Duodenal mucosa (tissue), 2 donors: ENCODE data around the gene MINK1.

Source experiments
- H3K27ac ChIP-seq: one replicate; pipeline ENCODE4 v1.7.0; 2013; ENCODE audit warnings: low read depth, low read length
- H3K27me3 ChIP-seq, 2 donors: one replicate each; pipeline ENCODE4 v1.7.0; 2013; ENCODE audit warnings: low read length in 2 of 2, control low read depth in 1 of 2; ENCODE audit not compliant: insufficient read depth in 2 of 2, control insufficient read depth in 1 of 2
- H3K36me3 ChIP-seq, 2 donors: one replicate each; pipeline ENCODE4 v1.7.0; 2013; ENCODE audit warnings: low read length in 2 of 2, control low read depth in 1 of 2; ENCODE audit not compliant: insufficient read depth in 2 of 2, control insufficient read depth in 1 of 2
- H3K4me1 ChIP-seq, 2 donors: one replicate each; pipeline ENCODE4 v1.7.0; 2013; ENCODE audit warnings: low read length in 2 of 2, control low read depth in 1 of 2; ENCODE audit not compliant: insufficient read depth in 2 of 2, control insufficient read depth in 1 of 2
- H3K4me3 ChIP-seq, 2 donors: one replicate each; pipeline ENCODE4 v1.7.0; 2013; ENCODE audit warnings: low read length in 2 of 2, low read depth in 1 of 2
- H3K9ac ChIP-seq, 2 donors: one replicate each; pipeline ENCODE4 v1.7.0; 2013; ENCODE audit warnings: low read length in 2 of 2, low read depth in 1 of 2
- H3K9me3 ChIP-seq, 2 donors: one replicate each; pipeline ENCODE4 v1.7.0; 2013; ENCODE audit warnings: low read length in 2 of 2, control low read depth in 1 of 2; ENCODE audit not compliant: control insufficient read depth in 1 of 2

MINK1 gene

DNA sequence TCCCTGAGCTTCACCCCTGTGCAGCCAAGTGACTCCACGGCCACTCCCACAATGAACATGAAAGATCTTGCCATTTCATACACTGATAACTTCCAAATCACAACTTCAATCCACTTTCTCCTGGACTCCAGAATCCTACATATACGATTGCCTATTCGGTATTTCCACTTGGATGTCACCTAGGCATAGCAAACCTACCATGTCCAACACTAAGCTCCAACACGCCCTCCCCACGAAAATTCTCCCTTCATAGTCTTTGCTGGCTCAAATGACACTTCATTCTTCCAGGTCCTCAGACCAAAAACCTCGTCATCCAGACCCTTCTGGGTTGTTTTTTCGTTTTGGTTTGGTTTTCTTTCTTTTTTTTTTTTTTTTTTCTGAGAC lies 42.4 kb upstream of the MINK1 start:
- no peaks in the 10 kb centered on the region for H3K27me3 ChIP-seq
- peaks cover 0 to 2% of the 10 kb centered on the region in 2 donors for H3K36me3 ChIP-seq
- H3K4me1 ChIP-seq, result peaks cover 20 to 27% of the 10 kb centered on the region in 2 donors
- H3K27ac ChIP-seq, result peak overlapping the region; percentile 92
- peak overlapping the region; percentile 88 to 90 for H3K9ac ChIP-seq
- peak overlapping the region; percentile 73 to 86 for H3K4me3 ChIP-seq
- H3K9me3 ChIP-seq, result no peaks in the 10 kb centered on the region

DNA sequence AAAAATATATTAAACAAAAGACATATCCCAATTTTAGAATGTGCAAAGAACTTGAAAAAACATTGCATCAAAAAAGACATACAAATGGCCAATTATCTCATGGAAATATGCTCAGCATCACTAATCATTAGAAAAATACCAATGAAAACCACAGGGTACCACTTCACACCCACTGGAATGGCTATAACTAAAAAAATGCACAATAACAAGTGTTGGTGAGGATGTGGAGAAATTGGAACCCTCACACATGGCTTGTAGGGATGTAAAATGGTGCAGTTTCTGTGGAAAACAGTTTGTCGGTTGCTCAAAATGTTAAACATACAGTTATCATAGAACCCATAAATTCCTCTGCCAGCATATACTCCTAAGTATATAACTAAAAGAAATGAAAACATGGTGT lies 38.0 kb upstream of the MINK1 start:
- Histone ChIP-seq H3K4me1 (peaks cover 13% of the 10 kb centered on the region in 2 donors), H3K4me3 (peak overlapping the region; percentile 98 to 100), H3K27ac (no peak overlapping the region), H3K9me3 (no peaks in the 10 kb centered on the region), H3K36me3 (peaks cover 8 to 18% of the 10 kb centered on the region in 2 donors), H3K27me3 (no peaks in the 10 kb centered on the region), H3K9ac (no peak overlapping the region)

- H3K36me3 ChIP-seq, result peaks cover 8 to 18% of the 10 kb centered on the region in 2 donors
- peak overlapping the region; percentile 37 for H3K27ac ChIP-seq
- H3K9ac ChIP-seq, result peak overlapping the region; percentile 81 to 97
- peak overlapping the region; percentile 98 to 100 for H3K4me3 ChIP-seq
- H3K27me3 ChIP-seq, result no peaks in the 10 kb centered on the region
- peaks cover 9 to 10% of the 10 kb centered on the region in 2 donors for H3K4me1 ChIP-seq
- no peaks in the 10 kb centered on the region for H3K9me3 ChIP-seq
These were observed 36.6 kb upstream of the MINK1 start for GRCh38 chr17:4796552-4796920.

- Histone ChIP-seq H3K4me1 (peaks cover 9 to 10% of the 10 kb centered on the region in 2 donors), H3K9ac (no peak overlapping the region), H3K4me3 (no peak overlapping the region), H3K9me3 (no peaks in the 10 kb centered on the region), H3K36me3 (peaks cover 8 to 18% of the 10 kb centered on the region in 2 donors), H3K27me3 (no peaks in the 10 kb centered on the region), H3K27ac (no peak overlapping the region)
These were observed 32.5 kb upstream of the MINK1 start for GRCh38 chr17:4800462-4801196.

GRCh38 chr17:4802228-4802627 lies 30.9 kb upstream of the MINK1 start, which contains the start of gene C17orf114:
Gene C17orf114, minus strand, starts transcription at chr17:4802328.
- Histone ChIP-seq H3K4me1 (peaks cover 7 to 8% of the 10 kb centered on the region in 2 donors), H3K4me3 (no peak within 1 kb of the TSS), H3K27ac (no peak within 1 kb of the TSS), H3K27me3 (no peaks in the 10 kb centered on the region), H3K9ac (no peak within 1 kb of the TSS), H3K9me3 (no peaks in the 10 kb centered on the region), H3K36me3 (peaks cover 8 to 18% of the 10 kb centered on the region in 2 donors)

DNA sequence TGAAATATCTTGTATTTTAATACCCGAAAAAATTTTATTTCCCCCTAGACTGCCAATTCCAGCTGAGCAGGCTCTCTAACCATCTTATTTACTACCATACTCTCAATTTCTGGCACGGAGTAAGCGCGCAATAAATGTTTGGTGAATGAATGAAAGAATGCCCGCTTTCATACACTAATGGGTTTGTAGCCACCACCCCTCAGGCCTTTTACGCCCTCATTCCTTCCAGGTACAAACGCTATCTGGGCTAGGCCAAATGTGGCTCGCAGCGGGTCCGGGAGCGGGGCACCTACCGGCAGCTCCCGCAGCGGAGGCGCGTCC lies 26.7 kb upstream of the MINK1 start:
- Histone ChIP-seq H3K4me3 (peak overlapping the region; percentile 71 to 74), H3K27me3 (no peaks in the 10 kb centered on the region), H3K27ac (no peak overlapping the region), H3K9me3 (no peaks in the 10 kb centered on the region), H3K36me3 (peaks cover 0 to 5% of the 10 kb centered on the region in 2 donors), H3K9ac (peak overlapping the region; percentile 59 to 63), H3K4me1 (peaks cover 12 to 17% of the 10 kb centered on the region in 2 donors)

GRCh38 chr17:4806777-4807604 lies 26.1 kb upstream of the MINK1 start, which contains the start of gene PLD2:
Gene PLD2, plus strand, starts transcription at chr17:4807152. Its CDS starts 621 bp downstream, at chr17:4807773.
- Histone ChIP-seq H3K4me3 (peak within 1 kb of the TSS; percentile 71 to 74), H3K9ac (peak within 1 kb of the TSS; percentile 59 to 63), H3K9me3 (no peaks in the 10 kb centered on the region), H3K4me1 (peaks cover 12 to 17% of the 10 kb centered on the region in 2 donors), H3K27ac (no peak within 1 kb of the TSS), H3K27me3 (no peaks in the 10 kb centered on the region), H3K36me3 (peaks cover 0 to 5% of the 10 kb centered on the region in 2 donors)

- Histone ChIP-seq H3K4me3 (peak overlapping the region; percentile 59 to 74), H3K27ac (no peak overlapping the region), H3K36me3 (peaks cover 0 to 5% of the 10 kb centered on the region in 2 donors), H3K9me3 (no peaks in the 10 kb centered on the region), H3K4me1 (peaks cover 12 to 17% of the 10 kb centered on the region in 2 donors), H3K9ac (peak overlapping the region; percentile 33 to 54), H3K27me3 (no peaks in the 10 kb centered on the region)
These were observed 25.3 kb upstream of the MINK1 start for GRCh38 chr17:4807605-4808377.

DNA sequence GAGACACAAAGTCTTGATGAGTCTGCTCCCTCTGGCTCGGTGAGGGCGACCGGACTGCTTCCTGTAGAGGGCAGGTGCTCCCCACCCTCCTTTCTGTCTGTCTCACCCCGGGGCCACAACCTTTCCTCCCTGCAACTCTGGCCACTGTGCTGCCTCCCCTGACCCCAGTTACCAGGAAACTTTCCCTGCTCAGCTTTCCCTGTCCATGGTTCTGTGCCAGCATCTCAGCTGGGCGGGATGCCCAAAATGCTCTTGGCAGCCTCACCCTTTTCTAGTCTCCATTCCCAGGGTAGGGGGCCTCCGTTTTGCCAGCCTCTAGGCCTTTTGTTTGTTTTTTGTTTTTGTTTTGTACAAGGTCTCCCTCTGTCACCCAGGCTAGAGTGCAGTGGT lies 24.8 kb upstream of the MINK1 start:
- no peak overlapping the region for H3K4me3 ChIP-seq
- H3K9ac ChIP-seq, result no peak overlapping the region
- H3K27ac ChIP-seq, result no peak overlapping the region

More for the DNA sequence above, 24.8 kb upstream of the MINK1 start:
- Histone ChIP-seq H3K36me3 (peaks cover 0 to 5% of the 10 kb centered on the region in 2 donors), H3K27me3 (no peaks in the 10 kb centered on the region), H3K4me1 (peaks cover 12 to 17% of the 10 kb centered on the region in 2 donors), H3K9me3 (no peaks in the 10 kb centered on the region)
